Type B pancreatic cell (in vitro differentiated cells): ENCODE results near the gene RWDD2A. TPM values are rescaled to one million over a fixed set of nuclear protein-coding genes. Genes with fewer than 3 reads are reported as not detected.
"Not testable (repeated sequence)": the region's sequence is repeated elsewhere in the genome, so short reads cannot be mapped to it uniquely, and the experiment has no call there.

ENCODE experiments used
- DNase-seq: peaks from one replicate; pipeline ENCODE4 v3.0.0; 2021; ENCODE audit warnings: mixed read lengths; ENCODE audit not compliant: unreplicated experiment; ENCODE audit errors: extremely low spot score
- H3K27ac Mint-ChIP-seq: 2 replicates; pipeline ENCODE4 v1.8.0; 2021; ENCODE audit warnings: mild to moderate bottlenecking, mixed read lengths
- H3K27me3 Mint-ChIP-seq: 2 replicates; pipeline ENCODE4 v1.8.0; 2021; ENCODE audit warnings: mixed read lengths
- H3K36me3 Mint-ChIP-seq: 2 replicates; pipeline ENCODE4 v1.8.0; 2021; ENCODE audit warnings: mixed read lengths
- H3K4me1 Mint-ChIP-seq: one replicate; pipeline ENCODE4 v1.8.0; 2021; ENCODE audit warnings: mixed read lengths; ENCODE audit not compliant: unreplicated experiment
- H3K4me3 Mint-ChIP-seq: 2 replicates; pipeline ENCODE4 v1.8.0; 2021; ENCODE audit warnings: mild to moderate bottlenecking, mixed read lengths
- H3K9me3 Mint-ChIP-seq: 2 replicates; pipeline ENCODE4 v1.8.0; 2021; ENCODE audit warnings: mixed read lengths
- CTCF ChIP-seq: fragments of 200-600 bp; sonication (generic); conservative IDR thresholded peaks from 2 replicates; pipeline ENCODE4 v1.5.0; 2021; ENCODE audit warnings: antibody characterized with exemption, mild to moderate bottlenecking
- total RNA-seq: library from RNA; stranded (reverse); gene quantifications from 2 replicates; pipeline ENCODE4 v1.2.1, GENCODE V29; 2021; ENCODE audit warnings: low replicate concordance

Gene RWDD2A
- total RNA-seq, 1 donor from 2014 or later = 4.5 TPM

- peaks cover 26% of the 10 kb centered on the region for H3K4me1 Mint-ChIP-seq
- no peaks in the 10 kb centered on the region for H3K9me3 Mint-ChIP-seq
- H3K27me3 Mint-ChIP-seq = no peaks in the 10 kb centered on the region
- DNase-seq = no peak
- H3K4me3 Mint-ChIP-seq = peak overlapping the region; percentile 76
- peak overlapping the region; percentile 26 for H3K27ac Mint-ChIP-seq
- H3K36me3 Mint-ChIP-seq = peaks cover 16% of the 10 kb centered on the region
- no peak for TF ChIP-seq CTCF
Measured at GRCh38 chr6:83190626-83191025, 2.5 kb upstream of the RWDD2A start.

DNA sequence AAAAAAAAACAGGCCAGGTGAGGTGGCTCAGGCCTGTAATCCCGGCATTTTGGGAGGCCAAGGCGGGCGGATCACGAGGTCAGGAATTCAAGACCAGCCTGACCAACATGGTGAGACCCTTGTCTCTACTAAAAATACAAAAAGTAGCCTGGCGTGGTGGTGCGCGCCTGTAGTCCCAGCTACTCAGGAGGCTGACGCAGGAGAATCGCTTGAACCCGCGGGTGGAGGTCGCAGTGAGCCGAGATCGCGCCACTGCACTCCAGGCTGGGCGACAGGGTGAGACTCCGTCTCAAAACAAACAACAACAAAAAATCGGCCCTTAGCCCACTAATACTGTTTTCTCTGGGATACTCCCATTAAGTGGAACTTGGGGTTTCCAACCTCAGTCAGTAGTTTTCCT lies 1.2 kb upstream of the RWDD2A start:
- not testable (repeated sequence) for H3K27me3 Mint-ChIP-seq, DNase-seq, H3K9me3 Mint-ChIP-seq
- Mint-ChIP-seq H3K27ac (peak overlapping the region; percentile 97), H3K4me1 (peaks cover 26% of the 10 kb centered on the region), H3K36me3 (peaks cover 13% of the 10 kb centered on the region), H3K4me3 (peak overlapping the region; percentile 99)

DNA sequence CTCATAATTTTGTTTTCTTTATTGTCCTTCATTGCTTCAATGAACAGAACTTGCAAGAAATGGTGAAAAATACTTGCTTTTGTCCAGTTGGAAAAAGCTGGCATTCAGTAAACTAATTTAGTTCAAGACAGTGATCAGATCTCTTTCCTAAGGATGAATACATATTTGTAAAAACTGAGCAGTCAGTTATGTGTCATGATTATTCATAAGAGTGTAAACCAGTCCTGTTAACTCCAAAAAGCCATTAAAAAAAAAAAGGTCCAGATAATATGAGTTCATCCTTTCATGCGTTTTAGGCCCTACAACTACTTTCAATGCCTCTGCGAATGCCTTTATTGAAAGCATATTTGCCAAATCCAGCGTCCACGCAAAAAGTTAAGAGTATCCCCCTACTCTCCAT lies 701 bp upstream of the RWDD2A start:
- no peaks in the 10 kb centered on the region for H3K27me3 Mint-ChIP-seq
- H3K36me3 Mint-ChIP-seq = peaks cover 13% of the 10 kb centered on the region
- peaks cover 26% of the 10 kb centered on the region for H3K4me1 Mint-ChIP-seq
- no peak for TF ChIP-seq CTCF
- peak overlapping the region; percentile 97 for H3K27ac Mint-ChIP-seq
- peak overlapping the region; percentile 99 for H3K4me3 Mint-ChIP-seq
- no peaks in the 10 kb centered on the region for H3K9me3 Mint-ChIP-seq
- DNase-seq = no peak

DNA sequence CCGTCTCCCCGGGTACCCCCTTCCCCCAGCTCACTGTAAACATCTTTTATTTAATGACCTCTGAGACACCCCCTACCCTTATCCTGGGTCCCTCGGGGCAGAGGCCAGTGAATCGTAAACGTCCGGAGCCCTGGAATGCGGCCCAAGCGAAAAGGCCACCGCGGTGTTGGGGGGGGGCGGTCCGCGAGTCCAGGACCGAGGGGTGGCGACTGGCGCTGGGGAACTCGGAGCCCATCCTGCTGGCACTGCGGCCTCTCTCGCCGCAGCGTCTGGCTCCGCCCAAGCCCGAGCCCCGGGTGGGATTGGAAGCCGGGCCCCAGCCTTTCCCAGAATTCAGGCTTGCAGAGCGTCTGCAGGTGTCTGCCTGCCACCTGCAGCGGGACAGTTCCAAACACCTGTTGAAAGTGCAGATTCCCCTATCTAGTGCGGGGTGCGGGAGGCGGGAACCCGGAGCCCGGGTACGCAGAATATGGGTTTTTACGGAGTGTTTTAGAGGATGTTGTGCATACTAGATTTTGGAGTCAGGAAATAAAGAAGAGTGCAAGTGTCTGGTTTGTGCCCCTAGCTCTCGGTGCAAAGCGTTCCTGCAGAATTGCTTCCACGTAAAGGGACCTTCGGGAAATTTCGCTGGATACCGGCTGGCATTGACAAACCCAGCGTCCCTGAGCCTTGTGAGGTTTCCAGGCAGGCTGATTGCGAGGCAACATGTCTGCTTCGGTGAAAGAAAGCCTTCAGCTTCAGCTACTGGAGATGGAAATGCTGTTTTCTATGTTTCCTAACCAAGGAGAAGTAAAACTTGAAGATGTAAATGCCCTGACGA lies 800 bp downstream of the RWDD2A start:
- Mint-ChIP-seq H3K9me3 (no peaks in the 10 kb centered on the region), H3K27me3 (no peaks in the 10 kb centered on the region), H3K4me1 (peaks cover 26% of the 10 kb centered on the region), H3K36me3 (peaks cover 13% of the 10 kb centered on the region), H3K27ac (peak overlapping the region; percentile 67), H3K4me3 (peak overlapping the region; percentile 88)
- DNase-seq = peak; percentile 76
- TF ChIP-seq CTCF = no peak

- Mint-ChIP-seq H3K27ac (no peak overlapping the region), H3K4me1 (peaks cover 13% of the 10 kb centered on the region), H3K9me3 (no peaks in the 10 kb centered on the region), H3K36me3 (peaks cover 5% of the 10 kb centered on the region), H3K4me3 (no peak overlapping the region), H3K27me3 (no peaks in the 10 kb centered on the region)
- DNase-seq = no peak
- no peak for TF ChIP-seq CTCF
Measured at GRCh38 chr6:83198486-83199172, 5.5 kb downstream of the RWDD2A start.
